Fibroblast of lung (primary cell): ENCODE results near the gene KRT34. TPM values are rescaled to one million over a fixed set of nuclear protein-coding genes. Genes with fewer than 3 reads are reported as not detected.

Experiments used
- DNase-seq, 2 donors: peaks; one replicate each; pipeline versions ENCODE4 v3.0.0 to v3.0.0-alpha.2; 2010; ENCODE audit warnings: low read depth in 2 of 2
- H2AFZ ChIP-seq: 2 replicates; pipeline ENCODE4 v1.5.1; 2012; ENCODE audit warnings: low read length, control low read depth, inconsistent platforms
- H3K27ac ChIP-seq: 2 replicates; pipeline ENCODE4 v1.5.1; 2011; ENCODE audit warnings: low read length, control low read depth; ENCODE audit not compliant: insufficient read depth
- H3K27me3 ChIP-seq: 2 replicates; pipeline ENCODE4 v1.5.1; 2011; ENCODE audit warnings: mild to moderate bottlenecking, low read length; ENCODE audit not compliant: control insufficient read depth, insufficient read depth
- H3K36me3 ChIP-seq: 2 replicates; pipeline ENCODE4 v1.5.1; 2011; ENCODE audit warnings: low read length; ENCODE audit not compliant: control insufficient read depth, insufficient read depth
- H3K4me1 ChIP-seq: 2 replicates; pipeline ENCODE4 v1.5.1; 2011; ENCODE audit warnings: low read length; ENCODE audit not compliant: control insufficient read depth, insufficient read depth; ENCODE audit errors: extremely low read depth
- H3K4me2 ChIP-seq: 2 replicates; pipeline ENCODE4 v1.5.1; 2011; ENCODE audit warnings: low read length, control low read depth; ENCODE audit not compliant: insufficient read depth; ENCODE audit errors: extremely low read depth
- H3K4me3 ChIP-seq, 4 experiments: fragments of 200-600 bp in 1 of 4; sonication (generic) in 1 of 4; replicated peaks in 1 of 4; 2 replicates each; pipeline ENCODE4 v1.5.1; 2011 to 2016; ENCODE audit warnings: low read length in 4 of 4, low read depth in 3 of 4, mild to moderate bottlenecking in 3 of 4, control low read depth in 2 of 4, inconsistent platforms in 1 of 4, mixed read lengths in 1 of 4; ENCODE audit not compliant: insufficient read depth in 1 of 4; ENCODE audit errors: control extremely low read depth in 1 of 4
- H3K79me2 ChIP-seq: 2 replicates; pipeline ENCODE4 v1.5.1; 2012; ENCODE audit warnings: mild to moderate bottlenecking, low read length, inconsistent platforms; ENCODE audit not compliant: control insufficient read depth, insufficient read depth
- H3K9ac ChIP-seq: 2 replicates; pipeline ENCODE4 v1.5.1; 2011; ENCODE audit warnings: mild to moderate bottlenecking, low read length, control low read depth; ENCODE audit not compliant: insufficient read depth
- H3K9me3 ChIP-seq: 2 replicates; pipeline ENCODE4 v1.5.1; 2012; ENCODE audit warnings: low read depth, low read length; ENCODE audit not compliant: control insufficient read depth, insufficient read depth
- H4K20me1 ChIP-seq: 2 replicates; pipeline ENCODE4 v1.5.1; 2011; ENCODE audit warnings: low read length; ENCODE audit not compliant: control insufficient read depth, insufficient read depth; ENCODE audit errors: extremely low read depth
- CTCF ChIP-seq, 2 donors: IDR thresholded peaks in 1 of 2; conservative IDR thresholded peaks in 1 of 2; 1 replicate in 1 of 2; 2 replicates in 1 of 2; pipeline ENCODE4 v1.5.1; 2011 to 2012; ENCODE audit warnings: low read length in 2 of 2, control low read depth in 1 of 2, inconsistent platforms in 1 of 2, low read depth in 1 of 2, mild to moderate bottlenecking in 1 of 2
- EZH2 ChIP-seq: IDR thresholded peaks from 2 replicates; pipeline ENCODE4 v1.5.1; 2012; ENCODE audit warnings: low read length, control low read depth, mild to moderate bottlenecking; ENCODE audit errors: missing control alignments
- polyA plus RNA-seq, 2 donors: library from polyadenylated mRNA; depleted of rRNA in 1 of 2; stranded (reverse) in 1 of 2; unstranded in 1 of 2; fragments of >200 nt; gene quantifications; 2 replicates each; pipeline ENCODE4 v1.2.1, GENCODE V29; 2011 to 2012; ENCODE audit warnings: missing spikeins in 1 of 2
- total RNA-seq: library from RNA; depleted of rRNA; stranded (reverse); fragments of >200 nt; gene quantifications from 2 replicates; pipeline ENCODE4 v1.2.1, GENCODE V29; 2014

Gene KRT34
- total and polyA plus RNA-seq, 2 donors (not counting 1 experiment from before 2014, with no cell fraction given) = under 0.01 to 1.00 TPM

GRCh38 chr17:41366070-41366469, 16.0 kb downstream of the KRT34 start:
- TF ChIP-seq EZH2 (no peak), CTCF (conservative IDR thresholded peaks at IDR 0.05 in 1 of 2, IDR thresholded peaks at IDR 0.05 in 1 of 2; ENCODE audit: low read depth in 1 of 2, low read length in 2 of 2) (no peak)

GRCh38 chr17:41363881-41364280, 18.2 kb downstream of the KRT34 start:
- Histone ChIP-seq H2AFZ (no peak overlapping the region), H4K20me1 (no peaks in the 10 kb centered on the region), H3K79me2 (no peaks in the 10 kb centered on the region), H3K27me3 (no peaks in the 10 kb centered on the region), H3K4me1 (peaks cover 2% of the 10 kb centered on the region), H3K36me3 (no peaks in the 10 kb centered on the region), H3K27ac (no peak overlapping the region), H3K9me3 (no peaks in the 10 kb centered on the region), H3K9ac (no peak overlapping the region), H3K4me2 (no peak overlapping the region), H3K4me3 (no peak overlapping the region)
- no peak for TF ChIP-seq EZH2
- TF ChIP-seq CTCF (conservative IDR thresholded peaks at IDR 0.05 in 1 of 2, IDR thresholded peaks at IDR 0.05 in 1 of 2; ENCODE audit: low read depth in 1 of 2, low read length in 2 of 2) = no peak
- no peak for DNase-seq

More at GRCh38 chr17:41366070-41366469, 16.0 kb downstream of the KRT34 start:
- Histone ChIP-seq H3K4me2 (no peak overlapping the region), H3K79me2 (no peaks in the 10 kb centered on the region), H3K27me3 (no peaks in the 10 kb centered on the region), H3K27ac (no peak overlapping the region), H3K4me3 (no peak overlapping the region), H3K9ac (no peak overlapping the region), H3K4me1 (peaks cover 2% of the 10 kb centered on the region), H3K36me3 (no peaks in the 10 kb centered on the region), H3K9me3 (no peaks in the 10 kb centered on the region), H2AFZ (no peak overlapping the region), H4K20me1 (no peaks in the 10 kb centered on the region)
- DNase-seq = no peak

- Histone ChIP-seq H4K20me1 (no peaks in the 10 kb centered on the region), H3K27ac (no peak overlapping the region), H3K4me3 (no peak overlapping the region), H3K36me3 (no peaks in the 10 kb centered on the region), H3K4me1 (no peaks in the 10 kb centered on the region), H3K9ac (no peak overlapping the region), H2AFZ (no peak overlapping the region), H3K79me2 (no peaks in the 10 kb centered on the region), H3K9me3 (no peaks in the 10 kb centered on the region), H3K4me2 (no peak overlapping the region), H3K27me3 (no peaks in the 10 kb centered on the region)
- DNase-seq = peak in 1 of 2 donors; percentile 97
- TF ChIP-seq EZH2 (no peak), CTCF (conservative IDR thresholded peaks at IDR 0.05 in 1 of 2, IDR thresholded peaks at IDR 0.05 in 1 of 2; ENCODE audit: low read depth in 1 of 2, low read length in 2 of 2) (no peak)
These were observed 21.7 kb downstream of the KRT34 start for GRCh38 chr17:41360296-41360995.
